Measurements from ENCODE around the gene MED7.

DNA sequence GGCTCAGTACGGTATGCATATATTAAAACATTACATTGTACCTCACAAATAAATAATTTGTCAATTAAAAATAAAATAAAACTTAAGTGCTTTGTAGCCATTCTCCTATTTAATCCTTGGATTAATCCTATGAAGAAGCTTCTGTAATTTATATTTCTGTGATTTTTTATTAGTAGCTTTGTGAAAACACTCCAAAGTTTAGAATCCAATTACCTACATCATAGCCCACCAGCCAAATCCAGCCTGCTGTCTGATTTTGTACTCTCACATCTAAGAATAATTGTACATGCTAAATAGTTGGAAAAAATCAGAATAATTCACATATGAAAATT is 10.4 kb downstream of the MED7 start:
- TF ChIP-seq POLR2A (IDR thresholded peaks at IDR 0.05; ENCODE audit: low read length) (no peak), GATA1 (IDR thresholded peaks at IDR 0.05; ENCODE audit: low read depth, low read length) (no peak)

All from erythroblast (primary cell).